HepG2 (cell line): ENCODE measurements around the gene NFX1. TPM values are rescaled to one million over a fixed set of nuclear protein-coding genes. Genes with fewer than 3 reads are reported as not detected.

Experiments used
- ATAC-seq: fragments of 200-7000 bp; cut with Tn5 transposase; 3 replicates; pipeline ENCODE4 v1.9.1; 2020; ENCODE audit warnings: mild to moderate bottlenecking, moderate library complexity
- BruUV-seq: library from RNA; stranded (reverse); fragments of 400-500 nt; replicated peaks from 2 replicates; lab custom pipeline; 2021; lab: Mats Ljungman, UMichigan
- CTCF ChIA-PET: fragments of 300-600 bp; formaldehyde crosslinking; extraction: SDS; loops from one replicate; lab custom pipeline; 2021; ENCODE audit warnings: low total read pairs, inconsistent platforms, low intra/inter-chr PET ratio; lab: Yijun Ruan, JAX
- POLR2A ChIA-PET: fragments of 350-600 bp; sonication (Branson Sonifier 250); formaldehyde crosslinking; loops from one replicate; lab custom pipeline; 2020; ENCODE audit warnings: antibody characterized with exemption, inconsistent platforms; lab: Yijun Ruan, JAX
- DNase-seq: peaks from one replicate; pipeline ENCODE4 v3.0.0-alpha.2; 2015; ENCODE audit warnings: low spot score
- FAIRE-seq: peaks from 3 replicates; lab custom pipeline; 2011; peaks lifted over from hg19 to GRCh38; lab: Jason Lieb, UNC
- H2AFZ ChIP-seq: one replicate; pipeline ENCODE4 v1.6.1; 2011; ENCODE audit warnings: low read length, inconsistent platforms
- H3K27ac ChIP-seq: fragments of 300-600 bp; 3 replicates; pipeline ENCODE4 v1.8.0; 2011; ENCODE audit warnings: mixed run types, mild to moderate bottlenecking, mixed read lengths, low read length, inconsistent platforms; ENCODE audit not compliant: insufficient read depth; ENCODE audit errors: extremely low read length
- H3K27me3 ChIP-seq, 2 experiments: fragments of 200-600 bp in 1 of 2; 2 replicates in 1 of 2; 3 replicates in 1 of 2; pipeline versions ENCODE4 v1.6.0 to v1.8.0; 2011; ENCODE audit warnings: low read length in 2 of 2, mild to moderate bottlenecking in 2 of 2, moderate library complexity in 2 of 2, inconsistent platforms in 1 of 2; ENCODE audit not compliant: insufficient read depth in 2 of 2, control insufficient read depth in 1 of 2
- H3K36me3 ChIP-seq, 2 experiments: fragments of 200-600 bp in 1 of 2; replicated peaks in 1 of 2; 2 replicates in 1 of 2; 3 replicates in 1 of 2; pipeline versions ENCODE4 v1.5.1 to v1.8.0; 2011; ENCODE audit warnings: low read length in 2 of 2, inconsistent platforms in 1 of 2; ENCODE audit not compliant: insufficient read depth in 2 of 2, control insufficient read depth in 1 of 2
- H3K4me1 ChIP-seq: 2 replicates; pipeline ENCODE4 v1.5.1; 2012; ENCODE audit warnings: low read length, inconsistent platforms; ENCODE audit not compliant: insufficient read depth
- H3K4me2 ChIP-seq: 2 replicates; pipeline ENCODE4 v1.6.0; 2011; ENCODE audit warnings: low read depth, low read length, inconsistent platforms
- H3K4me3 ChIP-seq, 3 experiments: fragments of 200-600 bp in 1 of 3; sonication (generic), shearing (Covaris generic) in 1 of 3; replicated peaks in 1 of 3; 2 replicates each; pipeline ENCODE4 v1.5.1; 2011 to 2016; ENCODE audit warnings: low read length in 3 of 3, inconsistent platforms in 2 of 3, low read depth in 2 of 3, mild to moderate bottlenecking in 2 of 3, control low read depth in 1 of 3, mixed read lengths in 1 of 3; ENCODE audit not compliant: insufficient read depth in 1 of 3
- H3K79me2 ChIP-seq: one replicate; pipeline ENCODE4 v1.6.1; 2011; ENCODE audit warnings: low read length, inconsistent platforms; ENCODE audit not compliant: insufficient read depth
- H3K9ac ChIP-seq: 2 replicates; pipeline ENCODE4 v1.6.0; 2011; ENCODE audit warnings: mild to moderate bottlenecking, low read depth, low read length, inconsistent platforms; ENCODE audit not compliant: insufficient read depth
- H3K9me3 ChIP-seq: 2 replicates; pipeline ENCODE4 v1.5.1; 2012; ENCODE audit warnings: mild to moderate bottlenecking, low read length
- H4K20me1 ChIP-seq: 2 replicates; pipeline ENCODE4 v1.6.0; 2011; ENCODE audit warnings: inconsistent platforms, mild to moderate bottlenecking, low read length, moderate library complexity; ENCODE audit not compliant: insufficient read depth
- BRCA1 ChIP-seq: sonication (generic); formaldehyde crosslinking; IDR thresholded peaks from 2 replicates; pipeline ENCODE4 v1.4.0; 2020; ENCODE audit warnings: missing genetic modification reagents
- GFI1 ChIP-seq: sonication (generic); formaldehyde crosslinking; IDR thresholded peaks from 2 replicates; pipeline ENCODE4 v1.5.0; 2020; ENCODE audit warnings: missing genetic modification reagents, mild to moderate bottlenecking, borderline replicate concordance
- LCORL ChIP-seq, 2 experiments: fragments of 450-650 bp in 1 of 2; sonication (generic) in 1 of 2; formaldehyde crosslinking in 1 of 2; IDR thresholded peaks; 2 replicates each; pipeline versions ENCODE4 v1.5.0 to v1.6.1; 2017 to 2020; ENCODE audit warnings: antibody characterized with exemption in 1 of 2, missing genetic modification reagents in 1 of 2
- PATZ1 ChIP-seq: sonication (generic); formaldehyde crosslinking; IDR thresholded peaks from 2 replicates; pipeline ENCODE4 v1.4.0; 2020; ENCODE audit warnings: missing genetic modification reagents
- SRSF1 ChIP-seq: fragments of 200-400 bp; formaldehyde crosslinking; optimal IDR thresholded peaks from 2 replicates; pipeline ENCODE3; 2017; ENCODE audit warnings: mild to moderate bottlenecking, low read depth, low read length, moderate library complexity
- TFAP4 ChIP-seq: sonication (generic); IDR thresholded peaks from 2 replicates; pipeline ENCODE4 v1.6.1; 2016; ENCODE audit warnings: low read depth, borderline replicate concordance
- ZBTB21 ChIP-seq: sonication (generic); formaldehyde crosslinking; IDR thresholded peaks from 2 replicates; pipeline ENCODE4 v1.4.0; 2020; ENCODE audit warnings: missing genetic modification reagents
- ZBTB7A ChIP-seq: sonication (generic); formaldehyde crosslinking; IDR thresholded peaks from 2 replicates; pipeline ENCODE4 v1.8.0; 2022; ENCODE audit warnings: mild to moderate bottlenecking, missing genetic modification reagents
- ZNF143 ChIP-seq: sonication (generic); formaldehyde crosslinking; IDR thresholded peaks from 2 replicates; pipeline ENCODE4 v1.4.0; 2020; ENCODE audit warnings: missing genetic modification reagents
- ZNF230 ChIP-seq: sonication (generic); formaldehyde crosslinking; IDR thresholded peaks from 2 replicates; pipeline ENCODE4 v1.4.0; 2020; ENCODE audit warnings: mild to moderate bottlenecking, missing genetic modification reagents
- ZNF281 ChIP-seq: sonication (generic); formaldehyde crosslinking; IDR thresholded peaks from 2 replicates; pipeline ENCODE4 v1.4.0; 2020; ENCODE audit warnings: missing genetic modification reagents, borderline replicate concordance
- ZNF687 ChIP-seq: sonication (generic); formaldehyde crosslinking; IDR thresholded peaks from 2 replicates; pipeline ENCODE4 v1.5.1; 2020; ENCODE audit warnings: mild to moderate bottlenecking, missing genetic modification reagents, moderate library complexity
- ZNF790 ChIP-seq: sonication (generic); formaldehyde crosslinking; IDR thresholded peaks from 2 replicates; pipeline ENCODE4 v1.8.0; 2022; ENCODE audit warnings: missing genetic modification reagents, mild to moderate bottlenecking, borderline replicate concordance
- WGBS: methylation state at CpG from one replicate; pipeline ENCODE4 v1.1.6; 2017; ENCODE audit warnings: low lambda C conversion rate; 5-methylcytosine and 5-hydroxymethylcytosine counted together
- in situ Hi-C: cut with HindIII; loops from 2 replicates; pipeline ENCODE4 v1.10.0; 2017; ENCODE audit warnings: low pct_unique_long_range_greater_than_20kb; ENCODE audit not compliant: extremely low pct_ligation_motif_present
- intact Hi-C: fragments of 100-400 bp; cut with micrococcal nuclease; formaldehyde crosslinking; loops from one replicate; pipeline ENCODE4 v1.10.0; 2022; ENCODE audit not compliant: unreplicated experiment
- polyA plus RNA-seq, 8 experiments: library from polyadenylated mRNA; depleted of rRNA in 3 of 8; stranded (reverse) in 7 of 8; unstranded in 1 of 8; fragments of >200 nt; fragmentation: Illumina TruSeq in 4 of 8; extraction: Trizol in 4 of 8; gene quantifications; 2 replicates each; pipeline versions ENCODE4 v1.2.1 to v1.2.3, GENCODE V29; 2011 to 2016; ENCODE audit warnings: low read depth in 4 of 8, missing spikeins in 1 of 8, mixed read lengths in 1 of 8; ENCODE audit not compliant: insufficient read depth in 1 of 8
- total RNA-seq, 5 experiments: library from RNA; depleted of rRNA; stranded (reverse); fragments of >200 nt; fragmentation: Illumina TruSeq; extraction: Trizol; gene quantifications; 2 replicates each; pipeline ENCODE4 v1.2.3, GENCODE V29; 2016; ENCODE audit warnings: low read depth in 1 of 5

The NFX1 gene
- total and polyA plus RNA-seq, 2 of the 13 experiments (the other 11 are each of a cell fraction or from before 2014, with no cell fraction given), result 23.9 to 27.5 TPM

- H3K79me2 ChIP-seq, result no peaks in the 10 kb centered on the region
- no peak overlapping the region for H3K27ac ChIP-seq
- no peaks in the 10 kb centered on the region for H3K9me3 ChIP-seq
- peak overlapping the region in 1 of 3 experiments; percentile 52; a peak in 1 of 6 replicates for H3K4me3 ChIP-seq
- in situ Hi-C loops, result no loop called here
- intact Hi-C loops, result loop anchor here (2.0 kb wide), 1 partner anchor 13 kb away; no protein-coding TSS in a partner anchor
- POLR2A ChIA-PET, result interaction anchor here (1.1 to 2.2 kb wide), 2 partner anchors 66 to 92 kb away, joined by 3 to 10 read pairs; partner anchors contain the start of genes AQP3 and NOL6
- H3K4me1 ChIP-seq, result peaks cover 36% of the 10 kb centered on the region
- FAIRE-seq (no peak), DNase-seq (peak; percentile 57), ATAC-seq (peak; percentile 82)
- no peaks in the 10 kb centered on the region for H4K20me1 ChIP-seq
- H3K9ac ChIP-seq, result peak overlapping the region; percentile 52; the same call in 1 of the 2 replicates
- no peaks in the 10 kb centered on the region for H3K27me3 ChIP-seq
- no TSS peak for BruUV-seq
- H3K36me3 ChIP-seq, result no peaks in the 10 kb centered on the region
- 3% methylated on average over 5 of the region's 11 CpGs for WGBS
- peak overlapping the region; percentile 72 for H3K4me2 ChIP-seq
- no peak overlapping the region for H2AFZ ChIP-seq
- CTCF ChIA-PET, result no interaction called here
- TF ChIP-seq ZNF790 (CRISPR knock-in tag) (no peak), ZNF143 (CRISPR knock-in tag) (no peak), BRCA1 (CRISPR knock-in tag) (no peak), ZNF687 (CRISPR knock-in tag) (peak; percentile 41; the same call in 1 of the 2 replicates), ZBTB7A (CRISPR knock-in tag) (peak; percentile 51; the same call in 1 of the 2 replicates), LCORL (IDR thresholded peaks at IDR 0.05) (no peak), LCORL (CRISPR knock-in tag; IDR thresholded peaks at IDR 0.05) (0 out of 2 replicates have a peak, but pooled peaks have one; percentile 42), ZNF230 (CRISPR knock-in tag) (no peak), TFAP4 (peak; percentile 23; the same call in 1 of the 2 replicates), GFI1 (CRISPR knock-in tag) (no peak), SRSF1 (no peak), ZBTB21 (no peak), ZNF281 (CRISPR knock-in tag) (peak; percentile 55; the same call in 1 of the 2 replicates), PATZ1 (CRISPR knock-in tag) (0 out of 2 replicates have a peak, but pooled peaks have one; percentile 22)
Observed at GRCh38 chr9:33381231-33381791, 91.0 kb downstream of the NFX1 start.
